ENCODE measurements around the gene EPB42. TPM values are rescaled to one million over a fixed set of nuclear protein-coding genes. Genes with fewer than 3 reads are reported as not detected.

The EPB42 gene
- total and polyA plus RNA-seq, 2 experiments from 2014 or later = not detected

DNA sequence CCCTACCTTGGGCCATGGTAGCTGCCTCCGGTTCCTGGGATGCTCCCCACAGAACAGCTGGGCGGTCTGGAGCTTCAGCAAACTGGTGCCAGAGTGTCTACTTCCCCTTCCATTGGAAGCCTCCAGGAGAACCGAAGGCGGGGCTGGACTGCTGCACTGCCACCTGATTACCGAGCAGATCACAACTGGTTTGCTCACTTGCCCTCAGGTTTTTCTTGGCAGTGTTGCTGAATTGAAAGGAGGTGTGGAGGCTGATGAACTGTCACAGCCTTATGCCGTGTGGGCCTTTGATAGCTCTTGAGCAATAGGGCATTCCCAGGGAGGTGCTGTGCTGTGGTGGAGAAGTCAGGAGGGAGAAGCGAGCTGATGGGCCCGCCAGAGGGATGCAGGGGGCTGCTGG, 46.0 kb upstream of the EPB42 start, which contains the start of gene TGM5:
Gene TGM5 (minus strand): TSS at position 95 of the 400 bp plus-strand sequence. CDS start 79 bp downstream, at position 16.
- TF ChIP-seq EZH2phosphoT487 (IDR thresholded peaks at IDR 0.05; ENCODE audit: unreplicated experiment) (no peak), JUNB (IDR thresholded peaks at IDR 0.05; ENCODE audit: unreplicated experiment) (no peak), ZNF331 (CRISPR knock-in tag; IDR thresholded peaks at IDR 0.05; ENCODE audit: low read depth) (no peak), NANOG (IDR thresholded peaks at IDR 0.05; ENCODE audit: borderline replicate concordance) (no peak), EZH2 (IDR thresholded peaks at IDR 0.05; ENCODE audit: low read depth, unreplicated experiment) (no peak), STAT1 (IDR thresholded peaks at IDR 0.05; ENCODE audit: unreplicated experiment) (no peak), ZNF114 (CRISPR knock-in tag; IDR thresholded peaks at IDR 0.05) (no peak), POLR2AphosphoS5 (IDR thresholded peaks at IDR 0.05; ENCODE audit: low read depth) (no peak), CREB1 (CRISPR knock-in tag; IDR thresholded peaks at IDR 0.05; ENCODE audit: low read depth) (no peak)
- TF ChIP-seq, protein P1, sequence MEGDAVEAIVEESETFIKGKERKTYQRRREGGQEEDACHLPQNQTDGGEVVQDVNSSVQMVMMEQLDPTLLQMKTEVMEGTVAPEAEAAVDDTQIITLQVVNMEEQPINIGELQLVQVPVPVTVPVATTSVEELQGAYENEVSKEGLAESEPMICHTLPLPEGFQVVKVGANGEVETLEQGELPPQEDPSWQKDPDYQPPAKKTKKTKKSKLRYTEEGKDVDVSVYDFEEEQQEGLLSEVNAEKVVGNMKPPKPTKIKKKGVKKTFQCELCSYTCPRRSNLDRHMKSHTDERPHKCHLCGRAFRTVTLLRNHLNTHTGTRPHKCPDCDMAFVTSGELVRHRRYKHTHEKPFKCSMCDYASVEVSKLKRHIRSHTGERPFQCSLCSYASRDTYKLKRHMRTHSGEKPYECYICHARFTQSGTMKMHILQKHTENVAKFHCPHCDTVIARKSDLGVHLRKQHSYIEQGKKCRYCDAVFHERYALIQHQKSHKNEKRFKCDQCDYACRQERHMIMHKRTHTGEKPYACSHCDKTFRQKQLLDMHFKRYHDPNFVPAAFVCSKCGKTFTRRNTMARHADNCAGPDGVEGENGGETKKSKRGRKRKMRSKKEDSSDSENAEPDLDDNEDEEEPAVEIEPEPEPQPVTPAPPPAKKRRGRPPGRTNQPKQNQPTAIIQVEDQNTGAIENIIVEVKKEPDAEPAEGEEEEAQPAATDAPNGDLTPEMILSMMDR (conservative IDR thresholded peaks at IDR 0.05; ENCODE audit: low read depth in 2 of 2) = no peak
- TF ChIP-seq, protein P2, sequence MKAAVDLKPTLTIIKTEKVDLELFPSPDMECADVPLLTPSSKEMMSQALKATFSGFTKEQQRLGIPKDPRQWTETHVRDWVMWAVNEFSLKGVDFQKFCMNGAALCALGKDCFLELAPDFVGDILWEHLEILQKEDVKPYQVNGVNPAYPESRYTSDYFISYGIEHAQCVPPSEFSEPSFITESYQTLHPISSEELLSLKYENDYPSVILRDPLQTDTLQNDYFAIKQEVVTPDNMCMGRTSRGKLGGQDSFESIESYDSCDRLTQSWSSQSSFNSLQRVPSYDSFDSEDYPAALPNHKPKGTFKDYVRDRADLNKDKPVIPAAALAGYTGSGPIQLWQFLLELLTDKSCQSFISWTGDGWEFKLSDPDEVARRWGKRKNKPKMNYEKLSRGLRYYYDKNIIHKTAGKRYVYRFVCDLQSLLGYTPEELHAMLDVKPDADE (IDR thresholded peaks at IDR 0.05) = no peak
- TF ChIP-seq, protein P3, sequence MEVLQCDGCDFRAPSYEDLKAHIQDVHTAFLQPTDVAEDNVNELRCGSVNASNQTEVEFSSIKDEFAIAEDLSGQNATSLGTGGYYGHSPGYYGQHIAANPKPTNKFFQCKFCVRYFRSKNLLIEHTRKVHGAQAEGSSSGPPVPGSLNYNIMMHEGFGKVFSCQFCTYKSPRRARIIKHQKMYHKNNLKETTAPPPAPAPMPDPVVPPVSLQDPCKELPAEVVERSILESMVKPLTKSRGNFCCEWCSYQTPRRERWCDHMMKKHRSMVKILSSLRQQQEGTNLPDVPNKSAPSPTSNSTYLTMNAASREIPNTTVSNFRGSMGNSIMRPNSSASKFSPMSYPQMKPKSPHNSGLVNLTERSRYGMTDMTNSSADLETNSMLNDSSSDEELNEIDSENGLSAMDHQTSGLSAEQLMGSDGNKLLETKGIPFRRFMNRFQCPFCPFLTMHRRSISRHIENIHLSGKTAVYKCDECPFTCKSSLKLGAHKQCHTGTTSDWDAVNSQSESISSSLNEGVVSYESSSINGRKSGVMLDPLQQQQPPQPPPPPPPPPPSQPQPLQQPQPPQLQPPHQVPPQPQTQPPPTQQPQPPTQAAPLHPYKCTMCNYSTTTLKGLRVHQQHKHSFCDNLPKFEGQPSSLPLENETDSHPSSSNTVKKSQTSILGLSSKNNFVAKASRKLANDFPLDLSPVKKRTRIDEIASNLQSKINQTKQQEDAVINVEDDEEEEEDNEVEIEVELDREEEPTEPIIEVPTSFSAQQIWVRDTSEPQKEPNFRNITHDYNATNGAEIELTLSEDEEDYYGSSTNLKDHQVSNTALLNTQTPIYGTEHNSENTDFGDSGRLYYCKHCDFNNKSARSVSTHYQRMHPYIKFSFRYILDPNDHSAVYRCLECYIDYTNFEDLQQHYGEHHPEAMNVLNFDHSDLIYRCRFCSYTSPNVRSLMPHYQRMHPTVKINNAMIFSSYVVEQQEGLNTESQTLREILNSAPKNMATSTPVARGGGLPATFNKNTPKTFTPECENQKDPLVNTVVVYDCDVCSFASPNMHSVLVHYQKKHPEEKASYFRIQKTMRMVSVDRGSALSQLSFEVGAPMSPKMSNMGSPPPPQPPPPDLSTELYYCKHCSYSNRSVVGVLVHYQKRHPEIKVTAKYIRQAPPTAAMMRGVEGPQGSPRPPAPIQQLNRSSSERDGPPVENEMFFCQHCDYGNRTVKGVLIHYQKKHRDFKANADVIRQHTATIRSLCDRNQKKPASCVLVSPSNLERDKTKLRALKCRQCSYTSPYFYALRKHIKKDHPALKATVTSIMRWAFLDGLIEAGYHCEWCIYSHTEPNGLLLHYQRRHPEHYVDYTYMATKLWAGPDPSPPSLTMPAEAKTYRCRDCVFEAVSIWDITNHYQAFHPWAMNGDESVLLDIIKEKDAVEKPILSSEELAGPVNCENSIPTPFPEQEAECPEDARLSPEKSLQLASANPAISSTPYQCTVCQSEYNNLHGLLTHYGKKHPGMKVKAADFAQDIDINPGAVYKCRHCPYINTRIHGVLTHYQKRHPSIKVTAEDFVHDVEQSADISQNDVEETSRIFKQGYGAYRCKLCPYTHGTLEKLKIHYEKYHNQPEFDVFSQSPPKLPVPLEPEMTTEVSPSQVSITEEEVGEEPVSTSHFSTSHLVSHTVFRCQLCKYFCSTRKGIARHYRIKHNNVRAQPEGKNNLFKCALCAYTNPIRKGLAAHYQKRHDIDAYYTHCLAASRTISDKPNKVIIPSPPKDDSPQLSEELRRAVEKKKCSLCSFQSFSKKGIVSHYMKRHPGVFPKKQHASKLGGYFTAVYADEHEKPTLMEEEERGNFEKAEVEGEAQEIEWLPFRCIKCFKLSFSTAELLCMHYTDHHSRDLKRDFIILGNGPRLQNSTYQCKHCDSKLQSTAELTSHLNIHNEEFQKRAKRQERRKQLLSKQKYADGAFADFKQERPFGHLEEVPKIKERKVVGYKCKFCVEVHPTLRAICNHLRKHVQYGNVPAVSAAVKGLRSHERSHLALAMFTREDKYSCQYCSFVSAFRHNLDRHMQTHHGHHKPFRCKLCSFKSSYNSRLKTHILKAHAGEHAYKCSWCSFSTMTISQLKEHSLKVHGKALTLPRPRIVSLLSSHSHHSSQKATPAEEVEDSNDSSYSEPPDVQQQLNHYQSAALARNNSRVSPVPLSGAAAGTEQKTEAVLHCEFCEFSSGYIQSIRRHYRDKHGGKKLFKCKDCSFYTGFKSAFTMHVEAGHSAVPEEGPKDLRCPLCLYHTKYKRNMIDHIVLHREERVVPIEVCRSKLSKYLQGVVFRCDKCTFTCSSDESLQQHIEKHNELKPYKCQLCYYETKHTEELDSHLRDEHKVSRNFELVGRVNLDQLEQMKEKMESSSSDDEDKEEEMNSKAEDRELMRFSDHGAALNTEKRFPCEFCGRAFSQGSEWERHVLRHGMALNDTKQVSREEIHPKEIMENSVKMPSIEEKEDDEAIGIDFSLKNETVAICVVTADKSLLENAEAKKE (CRISPR knock-in tag; IDR thresholded peaks at IDR 0.05) = no peak
- TF ChIP-seq, protein P4, sequence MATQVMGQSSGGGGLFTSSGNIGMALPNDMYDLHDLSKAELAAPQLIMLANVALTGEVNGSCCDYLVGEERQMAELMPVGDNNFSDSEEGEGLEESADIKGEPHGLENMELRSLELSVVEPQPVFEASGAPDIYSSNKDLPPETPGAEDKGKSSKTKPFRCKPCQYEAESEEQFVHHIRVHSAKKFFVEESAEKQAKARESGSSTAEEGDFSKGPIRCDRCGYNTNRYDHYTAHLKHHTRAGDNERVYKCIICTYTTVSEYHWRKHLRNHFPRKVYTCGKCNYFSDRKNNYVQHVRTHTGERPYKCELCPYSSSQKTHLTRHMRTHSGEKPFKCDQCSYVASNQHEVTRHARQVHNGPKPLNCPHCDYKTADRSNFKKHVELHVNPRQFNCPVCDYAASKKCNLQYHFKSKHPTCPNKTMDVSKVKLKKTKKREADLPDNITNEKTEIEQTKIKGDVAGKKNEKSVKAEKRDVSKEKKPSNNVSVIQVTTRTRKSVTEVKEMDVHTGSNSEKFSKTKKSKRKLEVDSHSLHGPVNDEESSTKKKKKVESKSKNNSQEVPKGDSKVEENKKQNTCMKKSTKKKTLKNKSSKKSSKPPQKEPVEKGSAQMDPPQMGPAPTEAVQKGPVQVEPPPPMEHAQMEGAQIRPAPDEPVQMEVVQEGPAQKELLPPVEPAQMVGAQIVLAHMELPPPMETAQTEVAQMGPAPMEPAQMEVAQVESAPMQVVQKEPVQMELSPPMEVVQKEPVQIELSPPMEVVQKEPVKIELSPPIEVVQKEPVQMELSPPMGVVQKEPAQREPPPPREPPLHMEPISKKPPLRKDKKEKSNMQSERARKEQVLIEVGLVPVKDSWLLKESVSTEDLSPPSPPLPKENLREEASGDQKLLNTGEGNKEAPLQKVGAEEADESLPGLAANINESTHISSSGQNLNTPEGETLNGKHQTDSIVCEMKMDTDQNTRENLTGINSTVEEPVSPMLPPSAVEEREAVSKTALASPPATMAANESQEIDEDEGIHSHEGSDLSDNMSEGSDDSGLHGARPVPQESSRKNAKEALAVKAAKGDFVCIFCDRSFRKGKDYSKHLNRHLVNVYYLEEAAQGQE (IDR thresholded peaks at IDR 0.05; ENCODE audit: unreplicated experiment) = no peak
- no peaks in the 10 kb centered on the region for H3K9me3 Mint-ChIP-seq
- DNase-seq (ENCODE audit: low spot score) (no peak), ATAC-seq (no peak)
- peak within 1 kb of the TSS; percentile 63 for H2AFZ ChIP-seq
- H3K79me2 ChIP-seq (replicated peaks; ENCODE audit: insufficient read depth) = no peaks in the 10 kb centered on the region
- no peak within 1 kb of the TSS for H3K4me3 ChIP-seq
- no peaks in the 10 kb centered on the region for H3F3A ChIP-seq (replicated peaks; ENCODE audit: low read depth)
- no peaks in the 10 kb centered on the region for H4K20me1 ChIP-seq (replicated peaks; ENCODE audit: insufficient read depth)
- H3K27me3 ChIP-seq (ENCODE audit: insufficient read depth) = no peaks in the 10 kb centered on the region
- H3K4me3 Mint-ChIP-seq = no peak within 1 kb of the TSS
- H3K4me1 ChIP-seq (ENCODE audit: insufficient read depth) = no peaks in the 10 kb centered on the region
- H3K4me1 Mint-ChIP-seq = no peaks in the 10 kb centered on the region
- no peak within 1 kb of the TSS for H3K27ac ChIP-seq (ENCODE audit: low read depth)
- H3K4me2 ChIP-seq = no peak within 1 kb of the TSS
- H3K9me2 ChIP-seq (ENCODE audit: insufficient read depth) = peaks cover 3% of the 10 kb centered on the region; the same call in 1 of the 2 replicates
- H3K27me3 Mint-ChIP-seq (ENCODE audit: insufficient read depth, low read depth, poor library complexity) = peaks cover 5% of the 10 kb centered on the region
- no peaks in the 10 kb centered on the region for H3K36me3 ChIP-seq (ENCODE audit: insufficient read depth)
- H3K36me3 Mint-ChIP-seq (ENCODE audit: low read depth) = no peaks in the 10 kb centered on the region
- H3K27ac Mint-ChIP-seq = no peak within 1 kb of the TSS
